HepG2 (cell line): ENCODE measurements around the gene TYMP. TPM values are rescaled to one million over a fixed set of nuclear protein-coding genes. Genes with fewer than 3 reads are reported as not detected.

Experiments
- ATF2 ChIP-seq: sonication (generic); formaldehyde crosslinking; IDR thresholded peaks from 2 replicates; pipeline ENCODE4 v1.4.0; 2020; ENCODE audit warnings: missing genetic modification reagents
- CSRNP2 ChIP-seq: sonication (generic); formaldehyde crosslinking; conservative IDR thresholded peaks from 2 replicates; pipeline ENCODE4 v1.8.0; 2022; ENCODE audit warnings: low read depth, missing genetic modification reagents
- FLYWCH1 ChIP-seq: sonication (generic); formaldehyde crosslinking; IDR thresholded peaks from 2 replicates; pipeline ENCODE4 v1.8.1; 2023; ENCODE audit warnings: mild to moderate bottlenecking, missing genetic modification reagents
- HNRNPUL1 ChIP-seq: fragments of 200-400 bp; formaldehyde crosslinking; IDR thresholded peaks from 2 replicates; pipeline ENCODE4 v1.6.1; 2017; ENCODE audit warnings: low read depth, mild to moderate bottlenecking, low read length, moderate library complexity
- KAT2B ChIP-seq: fragments of 150-350 bp; IDR thresholded peaks from 2 replicates; pipeline ENCODE4 v1.6.1; 2014; ENCODE audit warnings: low read depth, low read length, borderline replicate concordance
- NFE2 ChIP-seq: sonication (generic); formaldehyde crosslinking; IDR thresholded peaks from 2 replicates; pipeline ENCODE4 v1.4.0; 2020; ENCODE audit warnings: missing genetic modification reagents
- NFRKB ChIP-seq: fragments of 450-650 bp; IDR thresholded peaks from 2 replicates; pipeline ENCODE4 v1.6.1; 2017
- REL ChIP-seq: sonication (generic); formaldehyde crosslinking; conservative IDR thresholded peaks from 2 replicates; pipeline ENCODE4 v1.8.0; 2022; ENCODE audit warnings: mild to moderate bottlenecking, missing genetic modification reagents, moderate library complexity
- RFX3 ChIP-seq: IDR thresholded peaks from 2 replicates; pipeline ENCODE4 v1.6.1; 2016; ENCODE audit warnings: missing biosample characterization, missing genetic modification reagents
- RNF219 ChIP-seq: sonication (generic); formaldehyde crosslinking; IDR thresholded peaks from 2 replicates; pipeline ENCODE4 v1.5.0; 2020; ENCODE audit warnings: mild to moderate bottlenecking, missing genetic modification reagents
- SRSF9 ChIP-seq: fragments of 200-400 bp; formaldehyde crosslinking; IDR thresholded peaks from 2 replicates; pipeline ENCODE4 v1.6.1; 2018; ENCODE audit warnings: borderline replicate concordance, mild to moderate bottlenecking, low read depth, low read length; ENCODE audit not compliant: insufficient read depth, poor library complexity, severe bottlenecking
- TCF7L2 ChIP-seq: IDR thresholded peaks from 2 replicates; pipeline ENCODE4 v1.6.1; 2011; ENCODE audit warnings: mild to moderate bottlenecking, low read depth, low read length, moderate library complexity
- ZBTB2 ChIP-seq: sonication (generic); formaldehyde crosslinking; IDR thresholded peaks from 2 replicates; pipeline ENCODE4 v1.8.0; 2022; ENCODE audit warnings: low read depth, missing genetic modification reagents
- ZBTB20 ChIP-seq: sonication (generic); formaldehyde crosslinking; IDR thresholded peaks from 2 replicates; pipeline ENCODE4 v1.8.1; 2023; ENCODE audit warnings: missing genetic modification reagents, low read depth, mild to moderate bottlenecking, borderline replicate concordance
- ZNF230 ChIP-seq: sonication (generic); formaldehyde crosslinking; IDR thresholded peaks from 2 replicates; pipeline ENCODE4 v1.4.0; 2020; ENCODE audit warnings: mild to moderate bottlenecking, missing genetic modification reagents
- ZNF331 ChIP-seq: sonication (generic); formaldehyde crosslinking; IDR thresholded peaks from 2 replicates; pipeline ENCODE4 v1.4.0; 2020; ENCODE audit warnings: missing genetic modification reagents
- ZNF512B ChIP-seq: sonication (generic); formaldehyde crosslinking; IDR thresholded peaks from 2 replicates; pipeline ENCODE4 v1.5.1; 2020; ENCODE audit warnings: missing genetic modification reagents, mild to moderate bottlenecking, borderline replicate concordance
- ZNF740 ChIP-seq: sonication (generic); formaldehyde crosslinking; IDR thresholded peaks from 2 replicates; pipeline ENCODE4 v1.4.0; 2020; ENCODE audit warnings: missing genetic modification reagents
- polyA plus RNA-seq, 8 experiments: library from polyadenylated mRNA; depleted of rRNA in 3 of 8; stranded (reverse) in 7 of 8; unstranded in 1 of 8; fragments of >200 nt; fragmentation: Illumina TruSeq in 4 of 8; extraction: Trizol in 4 of 8; gene quantifications; 2 replicates each; pipeline versions ENCODE4 v1.2.1 to v1.2.3, GENCODE V29; 2011 to 2016; ENCODE audit warnings: low read depth in 4 of 8, missing spikeins in 1 of 8, mixed read lengths in 1 of 8; ENCODE audit not compliant: insufficient read depth in 1 of 8
- total RNA-seq, 5 experiments: library from RNA; depleted of rRNA; stranded (reverse); fragments of >200 nt; fragmentation: Illumina TruSeq; extraction: Trizol; gene quantifications; 2 replicates each; pipeline ENCODE4 v1.2.3, GENCODE V29; 2016; ENCODE audit warnings: low read depth in 1 of 5

TYMP gene
- total and polyA plus RNA-seq, 2 of the 13 experiments (the other 11 are each of a cell fraction or from before 2014, with no cell fraction given), result 3.9 to 4.3 TPM

- no peak for TF ChIP-seq REL (CRISPR knock-in tag)
- 0 out of 2 replicates have a peak, but pooled peaks have one; percentile 50 for TF ChIP-seq CSRNP2 (CRISPR knock-in tag)
- TF ChIP-seq NFRKB, result no peak
- no peak for TF ChIP-seq ZNF512B (CRISPR knock-in tag)
- no peak for TF ChIP-seq HNRNPUL1
- no peak for TF ChIP-seq NFE2 (CRISPR knock-in tag)
- TF ChIP-seq ZNF331 (CRISPR knock-in tag), result peak; percentile 61; the same call in 1 of the 2 replicates
- no peak for TF ChIP-seq ZBTB20 (CRISPR knock-in tag)
- TF ChIP-seq ZBTB2, result peak; percentile 90
- no peak for TF ChIP-seq RNF219
- TF ChIP-seq ZNF740, result 0 out of 2 replicates have a peak, but pooled peaks have one; percentile 22
- TF ChIP-seq KAT2B, result no peak
- no peak for TF ChIP-seq TCF7L2
- TF ChIP-seq ATF2 (CRISPR knock-in tag), result peak; percentile 95
- no peak for TF ChIP-seq FLYWCH1 (CRISPR knock-in tag)
- no peak for TF ChIP-seq RFX3 (CRISPR knock-in tag)
- no peak for TF ChIP-seq ZNF230 (CRISPR knock-in tag)
- no peak for TF ChIP-seq SRSF9
These were observed 21.6 kb downstream of the TYMP start, which contains the start of gene NCAPH2 (continued) for GRCh38 chr22:50507991-50508884.
